ENCODE data around the gene CCNY.

CCNY gene

DNA sequence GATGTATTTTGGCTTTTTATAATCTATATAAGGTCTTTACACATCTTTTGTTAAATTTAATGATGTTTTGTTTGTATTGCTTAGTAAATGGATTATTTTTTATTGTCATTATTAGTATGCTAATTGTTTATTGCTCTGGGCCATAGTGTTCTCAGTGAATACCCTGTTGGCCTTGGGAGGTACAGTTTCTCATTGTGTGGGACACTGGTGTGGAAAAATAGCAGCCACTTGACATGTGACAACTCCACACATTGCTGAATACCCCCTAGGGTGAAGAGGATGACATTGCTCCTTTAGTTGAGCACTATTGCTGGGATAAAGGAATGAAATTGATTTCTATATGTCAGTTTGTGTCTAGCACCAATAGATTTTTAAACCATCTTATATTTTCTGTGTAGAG lies 130.9 kb downstream of the CCNY start:
- H3K36me3 ChIP-seq (ENCODE audit: control insufficient read depth in 1 of 2, insufficient read depth in 2 of 2, low read depth in 1 of 2, low read length in 2 of 2), result no peaks in the 10 kb centered on the region
- no peak overlapping the region for H2BK120ac ChIP-seq (ENCODE audit: low read depth, low read length)
- H2AFZ ChIP-seq (ENCODE audit: low read depth, low read length), result no peak overlapping the region

DNA sequence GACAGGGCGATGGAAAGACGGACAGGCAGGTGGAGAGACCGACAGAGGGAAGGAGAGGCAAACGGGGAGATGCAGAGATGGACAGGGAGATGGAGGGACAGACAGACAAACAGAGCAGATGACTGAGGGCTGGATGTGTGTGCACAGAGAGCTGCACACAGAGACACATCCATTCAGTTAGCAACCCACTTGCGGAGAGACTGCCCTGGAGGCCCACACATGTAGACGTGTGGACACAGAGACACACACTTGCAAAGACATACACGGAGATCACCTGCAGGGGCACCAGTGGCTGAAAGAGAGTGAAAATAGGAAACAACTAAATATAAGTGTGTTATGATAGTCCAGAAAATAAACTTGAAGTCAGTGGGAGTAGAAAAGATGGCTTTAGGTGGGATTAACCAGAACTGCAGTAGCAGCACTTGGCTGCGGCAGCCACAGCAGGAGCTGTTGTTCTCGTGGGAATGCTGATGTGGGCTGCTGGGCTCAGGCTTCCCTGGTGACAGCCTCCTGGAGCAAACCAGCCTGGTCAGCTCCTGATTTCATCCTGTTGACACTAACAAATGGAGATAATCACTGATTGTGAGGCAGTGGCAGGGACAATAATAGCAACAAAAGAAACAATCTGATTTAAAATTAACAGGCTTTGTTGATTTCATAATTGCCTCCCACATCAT lies 134.1 kb downstream of the CCNY start:
- peaks cover 8% of the 10 kb centered on the region for H3K4me1 ChIP-seq (ENCODE audit: control insufficient read depth, insufficient read depth, low read depth, low read length)
- WGBS, result 75% methylated on average over 9 of the region's 9 CpGs
- H2BK5ac ChIP-seq (ENCODE audit: low read depth, low read length, poor library complexity, severe bottlenecking), result no peak overlapping the region
- H3K4me2 ChIP-seq (ENCODE audit: low read length, poor library complexity, severe bottlenecking), result no peak overlapping the region
- H3K27me3 ChIP-seq (ENCODE audit: control insufficient read depth in 1 of 2, insufficient read depth in 1 of 2, low read length in 2 of 2), result no peaks in the 10 kb centered on the region
- no peak overlapping the region for H3K18ac ChIP-seq (ENCODE audit: low read depth in 1 of 2, low read length in 2 of 2)
- no peak overlapping the region for H3K4me3 ChIP-seq (ENCODE audit: insufficient read depth in 1 of 2, low read depth in 1 of 2, low read length in 2 of 2)
- H3K79me1 ChIP-seq (replicated peaks; ENCODE audit: low read length, poor library complexity, severe bottlenecking), result peaks cover 33% of the 10 kb centered on the region
- H3K14ac ChIP-seq (ENCODE audit: low read length in 2 of 2), result no peak overlapping the region
- H3K9ac ChIP-seq (ENCODE audit: low read length), result no peak overlapping the region
- H3K4ac ChIP-seq (ENCODE audit: low read depth in 1 of 2, low read length in 2 of 2), result no peak overlapping the region
- no peak overlapping the region for H4K8ac ChIP-seq (ENCODE audit: low read length)
- no peak overlapping the region for H2AK5ac ChIP-seq (ENCODE audit: low read length, severe bottlenecking)
- no peaks in the 10 kb centered on the region for H3K9me3 ChIP-seq (ENCODE audit: control insufficient read depth, low read length)
- no peak overlapping the region for H4K91ac ChIP-seq (ENCODE audit: low read length)
- DNase-seq, result peak; percentile 24
- H2BK15ac ChIP-seq (ENCODE audit: low read depth, poor library complexity, severe bottlenecking), result no peak overlapping the region
- no peaks in the 10 kb centered on the region for H3K36me3 ChIP-seq (ENCODE audit: control insufficient read depth in 1 of 2, insufficient read depth in 2 of 2, low read depth in 1 of 2, low read length in 2 of 2)
- H2BK12ac ChIP-seq (ENCODE audit: low read length in 2 of 2), result no peak overlapping the region
- no peak overlapping the region for H3K27ac ChIP-seq (ENCODE audit: low read length, poor library complexity, severe bottlenecking)
- no peak overlapping the region for H2BK120ac ChIP-seq (ENCODE audit: low read depth, low read length)
- no peak overlapping the region for H3K23ac ChIP-seq (ENCODE audit: low read length in 2 of 2)
- no peak overlapping the region for H2AFZ ChIP-seq (ENCODE audit: low read depth, low read length)

More for the DNA sequence above, 130.9 kb downstream of the CCNY start:
- no peaks in the 10 kb centered on the region for H3K27me3 ChIP-seq (ENCODE audit: control insufficient read depth in 1 of 2, insufficient read depth in 1 of 2, low read length in 2 of 2)
- H2AK5ac ChIP-seq (ENCODE audit: low read length, severe bottlenecking), result no peak overlapping the region
- H2BK12ac ChIP-seq (ENCODE audit: low read length in 2 of 2), result no peak overlapping the region
- peaks cover 19% of the 10 kb centered on the region for H3K4me1 ChIP-seq (ENCODE audit: control insufficient read depth, insufficient read depth, low read depth, low read length)
- peaks cover 39% of the 10 kb centered on the region for H3K79me1 ChIP-seq (replicated peaks; ENCODE audit: low read length, poor library complexity, severe bottlenecking)
- H3K4ac ChIP-seq (ENCODE audit: low read depth in 1 of 2, low read length in 2 of 2), result no peak overlapping the region
- H3K23ac ChIP-seq (ENCODE audit: low read length in 2 of 2), result no peak overlapping the region
- no peak overlapping the region for H4K8ac ChIP-seq (ENCODE audit: low read length)
- no peak overlapping the region for H4K91ac ChIP-seq (ENCODE audit: low read length)
- DNase-seq, result no peak
- no peak overlapping the region for H3K27ac ChIP-seq (ENCODE audit: low read length, poor library complexity, severe bottlenecking)
- H3K4me2 ChIP-seq (ENCODE audit: low read length, poor library complexity, severe bottlenecking), result no peak overlapping the region
- H3K4me3 ChIP-seq (ENCODE audit: insufficient read depth in 1 of 2, low read depth in 1 of 2, low read length in 2 of 2), result no peak overlapping the region
- no peak overlapping the region for H3K18ac ChIP-seq (ENCODE audit: low read depth in 1 of 2, low read length in 2 of 2)
- no peak overlapping the region for H3K9ac ChIP-seq (ENCODE audit: low read length)
- H3K9me3 ChIP-seq (ENCODE audit: control insufficient read depth, low read length), result no peaks in the 10 kb centered on the region
- no peak overlapping the region for H2BK5ac ChIP-seq (ENCODE audit: low read depth, low read length, poor library complexity, severe bottlenecking)
- H3K14ac ChIP-seq (ENCODE audit: low read length in 2 of 2), result no peak overlapping the region
- no peak overlapping the region for H2BK15ac ChIP-seq (ENCODE audit: low read depth, poor library complexity, severe bottlenecking)

DNA sequence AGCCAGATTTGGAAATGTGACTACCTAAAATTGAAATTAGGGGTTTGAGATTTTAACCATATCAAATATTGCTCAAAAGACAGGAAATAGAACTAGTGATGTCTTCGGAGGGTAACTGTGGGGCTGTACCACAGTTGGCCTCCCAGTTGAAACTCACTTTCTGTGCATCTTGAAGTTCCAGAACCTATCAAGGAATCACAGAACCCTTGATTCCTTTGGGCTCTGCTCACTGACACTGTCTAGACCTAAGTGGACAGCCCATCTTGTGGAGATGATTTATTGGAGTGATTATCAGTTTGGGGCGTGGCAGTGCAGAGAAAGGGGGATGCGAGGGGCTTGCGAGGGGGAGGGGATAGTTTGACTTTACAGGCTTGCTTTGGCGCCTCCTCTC lies 134.6 kb downstream of the CCNY start:
- Histone ChIP-seq H3K4me2 (ENCODE audit: low read length, poor library complexity, severe bottlenecking) (no peak overlapping the region), H2BK12ac (ENCODE audit: low read length in 2 of 2) (no peak overlapping the region), H3K18ac (ENCODE audit: low read depth in 1 of 2, low read length in 2 of 2) (no peak overlapping the region), H3K4me1 (ENCODE audit: control insufficient read depth, insufficient read depth, low read depth, low read length) (peaks cover 7% of the 10 kb centered on the region), H3K36me3 (ENCODE audit: control insufficient read depth in 1 of 2, insufficient read depth in 2 of 2, low read depth in 1 of 2, low read length in 2 of 2) (no peaks in the 10 kb centered on the region), H3K4ac (ENCODE audit: low read depth in 1 of 2, low read length in 2 of 2) (no peak overlapping the region), H2BK15ac (ENCODE audit: low read depth, poor library complexity, severe bottlenecking) (no peak overlapping the region), H4K8ac (ENCODE audit: low read length) (no peak overlapping the region), H2AK5ac (ENCODE audit: low read length, severe bottlenecking) (no peak overlapping the region), H4K91ac (ENCODE audit: low read length) (no peak overlapping the region), H2BK5ac (ENCODE audit: low read depth, low read length, poor library complexity, severe bottlenecking) (no peak overlapping the region), H3K27me3 (ENCODE audit: control insufficient read depth in 1 of 2, insufficient read depth in 1 of 2, low read length in 2 of 2) (no peaks in the 10 kb centered on the region), H3K4me3 (ENCODE audit: insufficient read depth in 1 of 2, low read depth in 1 of 2, low read length in 2 of 2) (no peak overlapping the region), H2BK120ac (ENCODE audit: low read depth, low read length) (no peak overlapping the region), H2AFZ (ENCODE audit: low read depth, low read length) (no peak overlapping the region), H3K27ac (ENCODE audit: low read length, poor library complexity, severe bottlenecking) (no peak overlapping the region), H3K14ac (ENCODE audit: low read length in 2 of 2) (no peak overlapping the region), H3K9me3 (ENCODE audit: control insufficient read depth, low read length) (no peaks in the 10 kb centered on the region), H3K9ac (ENCODE audit: low read length) (no peak overlapping the region), H3K79me1 (replicated peaks; ENCODE audit: low read length, poor library complexity, severe bottlenecking) (peaks cover 31% of the 10 kb centered on the region), H3K23ac (ENCODE audit: low read length in 2 of 2) (no peak overlapping the region)
- no peak for DNase-seq
- 78% methylated on average over 4 of the region's 5 CpGs for WGBS

DNA sequence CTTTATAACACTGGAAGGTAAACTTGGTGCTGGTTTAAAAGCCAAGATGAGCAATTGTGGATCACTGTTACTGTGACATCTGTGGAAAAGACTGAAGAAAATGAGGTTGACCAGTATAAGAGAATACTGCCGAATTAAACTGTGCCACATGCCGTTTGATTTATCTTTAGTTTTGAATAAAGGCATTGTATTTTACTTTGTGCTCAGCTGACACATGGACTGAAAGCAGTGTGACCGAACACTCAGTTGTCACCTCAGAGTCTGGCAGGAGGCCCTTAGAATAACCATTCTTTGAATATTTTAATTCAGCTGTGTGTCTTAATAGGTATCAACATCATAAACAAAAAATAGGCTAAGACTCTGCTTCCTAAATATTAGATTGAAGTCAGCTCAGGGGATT lies 135.1 kb downstream of the CCNY start:
- Histone ChIP-seq H2AFZ (ENCODE audit: low read depth, low read length) (no peak overlapping the region), H3K9ac (ENCODE audit: low read length) (no peak overlapping the region), H4K91ac (ENCODE audit: low read length) (no peak overlapping the region), H2BK5ac (ENCODE audit: low read depth, low read length, poor library complexity, severe bottlenecking) (no peak overlapping the region), H3K36me3 (ENCODE audit: control insufficient read depth in 1 of 2, insufficient read depth in 2 of 2, low read depth in 1 of 2, low read length in 2 of 2) (no peaks in the 10 kb centered on the region), H4K8ac (ENCODE audit: low read length) (no peak overlapping the region), H3K27me3 (ENCODE audit: control insufficient read depth in 1 of 2, insufficient read depth in 1 of 2, low read length in 2 of 2) (no peaks in the 10 kb centered on the region), H2BK120ac (ENCODE audit: low read depth, low read length) (no peak overlapping the region), H3K23ac (ENCODE audit: low read length in 2 of 2) (no peak overlapping the region), H3K79me1 (replicated peaks; ENCODE audit: low read length, poor library complexity, severe bottlenecking) (peaks cover 26% of the 10 kb centered on the region), H3K27ac (ENCODE audit: low read length, poor library complexity, severe bottlenecking) (no peak overlapping the region), H3K9me3 (ENCODE audit: control insufficient read depth, low read length) (no peaks in the 10 kb centered on the region), H3K4me3 (ENCODE audit: insufficient read depth in 1 of 2, low read depth in 1 of 2, low read length in 2 of 2) (no peak overlapping the region), H2BK15ac (ENCODE audit: low read depth, poor library complexity, severe bottlenecking) (no peak overlapping the region), H3K4ac (ENCODE audit: low read depth in 1 of 2, low read length in 2 of 2) (no peak overlapping the region), H3K4me1 (ENCODE audit: control insufficient read depth, insufficient read depth, low read depth, low read length) (peaks cover 2% of the 10 kb centered on the region), H3K14ac (ENCODE audit: low read length in 2 of 2) (no peak overlapping the region), H3K18ac (ENCODE audit: low read depth in 1 of 2, low read length in 2 of 2) (no peak overlapping the region), H2BK12ac (ENCODE audit: low read length in 2 of 2) (no peak overlapping the region), H2AK5ac (ENCODE audit: low read length, severe bottlenecking) (no peak overlapping the region), H3K4me2 (ENCODE audit: low read length, poor library complexity, severe bottlenecking) (no peak overlapping the region)
- DNase-seq, result no peak
- 97% methylated on average over 3 of the region's 3 CpGs for WGBS
